Measurements from ENCODE around the gene ABHD8.
A peak's percentile ranks its signal among the peaks of the same experiment; 100 is the strongest.
"Not testable (repeated sequence)": the region's sequence is repeated elsewhere in the genome, so short reads cannot be mapped to it uniquely, and the experiment has no call there.

The ABHD8 gene

GRCh38 chr19:17319473-17320238, 16.4 kb upstream of the ABHD8 start:
- DNase-seq = no peak

DNA sequence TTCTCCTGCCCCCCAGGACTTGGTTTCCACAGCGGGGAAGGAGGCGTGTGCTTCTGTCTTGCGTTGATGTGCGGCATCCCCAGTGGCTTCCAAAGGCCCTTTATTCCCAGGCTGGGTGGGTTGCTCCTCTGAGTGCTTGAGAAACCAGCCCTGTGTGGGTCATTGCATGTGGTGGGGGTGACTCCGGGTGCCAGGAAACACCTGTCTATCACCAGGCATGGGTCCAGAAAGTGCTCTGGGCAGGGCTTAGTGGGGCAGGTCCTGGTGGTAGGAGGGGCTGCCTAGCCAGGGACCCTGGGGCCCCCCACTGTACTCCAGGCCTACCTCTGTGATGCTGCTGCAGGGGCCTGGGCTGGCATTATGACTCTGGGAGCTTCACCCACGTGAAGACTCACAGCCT, 15.7 kb upstream of the ABHD8 start:
- no peak for DNase-seq

DNA sequence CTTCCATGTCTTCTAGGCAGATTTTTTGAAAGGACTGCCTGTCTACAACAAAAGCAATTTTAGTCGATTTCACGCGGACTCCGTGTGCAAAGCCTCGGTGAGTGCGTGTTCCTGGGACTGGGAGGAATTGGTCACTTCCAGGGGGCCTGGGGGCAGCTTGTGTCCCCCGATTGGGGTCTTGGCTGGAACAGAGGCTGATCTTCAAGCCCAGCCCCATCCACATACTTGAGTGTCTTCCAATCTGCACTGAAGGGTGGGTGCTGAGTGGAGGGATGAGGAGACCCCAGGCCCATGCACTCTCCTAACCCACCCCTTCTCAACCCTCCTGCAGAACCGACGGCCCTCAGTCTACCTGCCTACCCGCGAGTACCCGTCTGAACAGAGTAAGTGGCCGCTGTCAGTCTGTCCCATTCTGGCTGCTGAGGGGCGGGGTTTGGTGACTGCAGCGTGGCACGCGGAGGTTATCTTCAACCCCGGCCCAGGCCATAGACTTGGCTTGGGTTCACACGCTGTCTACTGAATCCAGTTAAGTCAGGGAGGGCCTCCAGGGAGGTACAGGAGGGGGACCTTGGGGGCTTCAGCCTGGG, 10.9 kb upstream of the ABHD8 start:
- DNase-seq = no peak

DNA sequence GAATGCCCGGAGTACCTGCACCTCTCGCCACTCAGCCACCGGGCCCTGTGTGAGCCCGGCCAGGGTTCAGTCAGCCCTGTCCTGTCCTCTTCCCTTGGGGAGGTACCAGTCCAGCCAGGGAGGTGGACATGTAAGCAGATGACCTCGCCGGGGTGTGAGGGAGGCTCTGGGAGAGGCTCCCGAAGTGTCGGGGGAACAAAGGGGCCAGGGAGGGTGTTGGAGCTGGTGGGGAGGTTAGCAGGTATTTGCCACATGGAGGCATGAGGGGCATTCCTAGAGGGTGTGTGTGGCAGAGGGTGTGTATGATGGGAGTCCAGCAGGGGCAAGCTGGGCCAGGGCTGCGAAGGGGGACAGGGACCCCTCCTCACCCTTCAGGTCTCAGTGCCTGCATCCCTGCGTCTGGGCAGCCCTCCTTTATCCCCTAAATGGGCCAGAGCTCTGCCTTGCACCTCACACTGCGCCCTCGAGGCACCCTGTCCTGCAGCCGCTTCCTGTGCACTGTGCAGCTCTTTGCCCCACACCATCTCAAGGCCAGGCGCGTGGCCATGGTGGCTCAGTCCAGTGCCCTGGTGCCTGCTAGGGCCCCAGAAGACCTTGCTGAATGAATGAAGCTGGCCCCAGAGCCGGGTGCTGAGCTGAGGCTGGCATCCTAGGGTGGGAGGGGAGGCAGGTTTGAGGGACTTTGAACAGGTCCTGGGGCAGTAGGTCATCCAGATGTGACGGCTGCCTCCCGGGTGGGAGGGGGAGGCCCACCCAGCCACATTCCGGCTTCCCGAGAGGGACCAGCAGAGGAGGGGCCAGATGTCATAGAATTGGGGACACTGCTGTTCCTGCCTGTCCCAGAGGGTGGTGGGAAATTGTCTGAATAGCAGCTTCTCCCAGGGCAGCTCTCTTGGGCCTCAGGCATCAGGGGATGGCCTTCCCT, 9.2 kb upstream of the ABHD8 start:
- DNase-seq = no peak

GRCh38 chr19:17311455-17312188, 8.4 kb upstream of the ABHD8 start:
- DNase-seq = no peak

DNA sequence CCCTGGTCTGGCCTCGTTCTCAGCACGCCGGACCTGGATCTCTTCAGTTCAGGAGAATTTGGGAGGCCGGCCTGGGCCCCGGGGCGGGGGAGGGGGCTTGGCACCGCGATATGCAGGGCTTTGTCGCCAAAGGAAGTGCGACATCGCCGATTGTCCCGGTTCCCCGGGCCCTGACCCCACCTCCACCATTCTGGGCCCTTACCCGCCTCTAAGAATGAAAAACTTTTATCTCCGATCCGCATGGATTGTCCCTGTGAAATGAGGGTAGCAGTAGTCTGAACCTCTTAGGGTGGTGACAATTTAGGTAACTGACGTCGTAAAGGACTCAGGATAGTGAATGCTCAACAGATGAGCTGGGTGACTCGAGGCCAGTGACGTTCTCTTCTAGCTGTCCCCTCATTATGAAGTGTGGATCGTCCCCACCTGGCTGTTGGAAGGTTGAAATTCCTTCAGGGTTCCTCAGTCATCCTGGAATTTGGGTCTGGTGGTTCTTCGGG, 6.8 kb upstream of the ABHD8 start:
- no peak for DNase-seq

GRCh38 chr19:17309198-17309964, 6.2 kb upstream of the ABHD8 start, which contains the start of gene DDA1:
DDA1 (plus strand) TSS chr19:17309563; CDS start chr19:17309655, 92 bp downstream.
- DNase-seq = peak; percentile 97

GRCh38 chr19:17307876-17308377, 4.7 kb upstream of the ABHD8 start:
- DNase-seq = no peak

GRCh38 chr19:17306285-17306714, 3.1 kb upstream of the ABHD8 start:
- no peak for DNase-seq

DNA sequence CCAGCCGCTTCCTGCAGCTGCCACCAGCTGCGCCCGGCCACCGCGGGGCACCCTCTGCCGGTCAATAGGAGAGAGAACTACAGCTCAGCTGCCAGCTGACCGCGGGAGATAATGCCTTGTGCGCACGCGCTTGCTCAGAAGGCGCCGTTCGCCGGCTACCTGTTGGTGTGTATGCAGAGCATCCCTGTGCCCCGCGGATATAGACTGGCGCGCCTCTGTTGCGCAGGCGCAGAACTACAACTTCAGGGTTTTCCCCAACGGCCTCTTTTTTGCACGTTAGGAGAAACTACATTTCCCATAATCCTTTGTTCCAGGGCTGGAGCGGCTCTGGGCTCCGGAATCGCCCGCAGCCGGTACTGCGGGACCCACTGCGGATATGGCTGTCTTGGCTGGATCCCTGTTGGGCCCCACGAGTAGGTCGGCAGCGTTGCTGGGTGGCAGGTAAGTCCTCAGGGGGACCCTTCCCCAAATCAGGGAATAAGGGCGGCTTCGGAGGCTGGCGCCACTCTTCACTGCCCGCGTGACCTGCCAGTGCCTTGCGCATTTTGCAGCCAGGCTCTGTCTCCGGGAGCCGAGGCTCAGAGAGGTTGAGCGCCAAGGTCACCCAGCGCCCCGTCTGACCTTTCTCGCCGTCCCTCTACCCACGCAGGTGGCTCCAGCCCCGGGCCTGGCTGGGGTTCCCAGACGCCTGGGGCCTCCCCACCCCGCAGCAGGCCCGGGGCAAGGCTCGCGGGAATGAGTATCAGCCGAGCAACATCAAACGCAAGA, 2.5 kb upstream of the ABHD8 start, which contains the start of gene MRPL34:
MRPL34 (plus strand) TSS at position 356 of the 768 bp plus-strand sequence; CDS start at position 377, 21 bp downstream.
- peak; percentile 99 for DNase-seq

- DNase-seq = no peak
Measured at GRCh38 chr19:17305216-17305516, 1.9 kb upstream of the ABHD8 start.

DNA sequence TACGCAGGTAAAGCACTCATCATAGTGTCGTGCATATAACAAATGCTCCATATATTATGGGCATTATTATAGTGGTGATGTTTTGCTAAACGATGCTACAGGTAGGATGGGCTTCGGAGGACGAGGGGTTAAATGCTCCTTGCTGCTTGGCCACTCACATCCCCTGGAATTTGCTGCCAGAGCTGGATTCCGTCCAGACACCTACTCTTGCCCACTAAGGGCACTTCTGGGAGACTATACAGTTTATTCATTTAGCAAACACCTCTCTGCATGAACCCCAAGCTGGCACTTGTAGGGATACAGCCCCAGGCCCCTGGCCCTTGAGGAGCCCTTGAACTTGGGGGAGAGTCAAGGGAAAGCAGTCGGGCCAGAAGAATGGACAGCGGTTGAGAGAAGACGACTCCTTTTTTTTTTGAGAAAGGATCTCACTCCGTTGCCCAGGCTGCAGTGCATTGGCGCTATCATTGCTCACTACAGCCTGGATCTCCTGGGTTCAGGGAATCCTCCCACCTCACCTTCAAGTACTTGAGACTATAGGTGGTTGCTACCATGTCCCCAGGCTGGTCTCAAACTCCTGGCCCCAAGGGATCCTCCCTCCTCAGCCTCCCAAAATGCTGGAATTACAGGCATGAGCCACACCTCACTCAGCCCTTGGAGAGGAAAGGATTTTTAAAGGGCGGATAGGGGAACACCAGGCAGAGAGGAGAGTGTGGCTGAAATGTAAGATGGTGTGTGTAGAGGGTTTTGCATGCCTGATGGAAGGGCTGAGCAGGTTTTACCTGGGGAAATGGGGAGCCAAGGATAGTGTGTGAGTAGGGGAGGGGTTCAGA, 1.4 kb upstream of the ABHD8 start:
- DNase-seq = peak; percentile 51

DNA sequence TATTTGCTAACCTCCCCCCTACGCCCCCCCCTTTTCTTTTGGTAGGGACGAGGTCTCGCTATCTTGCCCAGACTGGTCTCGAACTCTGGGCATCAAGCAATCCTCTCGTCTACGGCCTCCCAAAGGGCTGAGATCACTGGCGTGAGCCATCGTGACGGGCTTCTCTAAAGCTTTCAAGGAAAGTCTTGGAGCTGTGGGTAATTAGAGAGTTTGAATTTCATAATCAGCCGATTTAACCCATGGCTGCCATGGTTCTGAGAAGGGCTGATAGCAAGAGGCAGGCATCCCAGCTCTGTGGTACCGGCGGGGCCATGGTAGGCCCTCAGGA, 679 bp upstream of the ABHD8 start:
- DNase-seq = no peak

DNA sequence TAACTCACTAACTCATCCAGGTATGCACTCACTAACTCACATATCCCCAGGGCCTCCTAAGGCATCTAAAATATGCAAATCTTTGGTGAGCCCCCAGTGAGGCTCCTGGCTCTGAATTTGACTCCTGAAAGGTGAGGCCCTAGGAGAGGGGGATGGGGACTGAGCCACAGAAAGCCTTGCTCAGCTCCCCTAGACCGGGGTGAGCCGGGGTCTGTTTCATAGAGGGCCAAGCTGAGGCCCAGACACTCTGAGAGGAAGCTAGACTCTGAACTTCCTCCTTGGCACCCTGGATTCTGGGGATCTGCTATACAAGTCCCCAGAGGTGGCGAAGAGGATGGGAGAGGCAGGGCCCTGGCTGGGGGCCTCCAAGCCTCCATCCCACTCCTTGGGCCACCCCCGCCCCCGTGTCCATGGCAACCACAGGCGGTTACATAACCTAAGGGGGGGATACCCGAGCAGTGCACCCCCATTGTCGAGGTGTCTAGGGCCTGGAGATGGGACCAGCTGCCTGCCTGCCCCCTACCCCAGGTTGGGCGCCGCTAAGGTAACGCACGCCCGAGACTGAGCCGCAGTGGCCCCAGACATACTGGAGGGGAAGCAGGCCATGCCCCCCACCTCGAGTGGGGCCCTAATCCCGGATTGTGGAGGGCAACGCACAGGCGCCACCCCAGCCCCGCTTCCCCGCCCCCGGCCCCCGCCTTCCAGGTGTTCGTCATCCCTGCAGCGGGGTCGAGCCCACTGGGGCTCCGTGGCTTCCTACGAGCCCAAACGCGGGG, 646 bp downstream of the ABHD8 start:
- DNase-seq = no peak

- no peak for DNase-seq
Measured at GRCh38 chr19:17300992-17301619, 2.1 kb downstream of the ABHD8 start.

- DNase-seq = no peak
Measured at GRCh38 chr19:17296976-17297375, 6.2 kb downstream of the ABHD8 start.

DNA sequence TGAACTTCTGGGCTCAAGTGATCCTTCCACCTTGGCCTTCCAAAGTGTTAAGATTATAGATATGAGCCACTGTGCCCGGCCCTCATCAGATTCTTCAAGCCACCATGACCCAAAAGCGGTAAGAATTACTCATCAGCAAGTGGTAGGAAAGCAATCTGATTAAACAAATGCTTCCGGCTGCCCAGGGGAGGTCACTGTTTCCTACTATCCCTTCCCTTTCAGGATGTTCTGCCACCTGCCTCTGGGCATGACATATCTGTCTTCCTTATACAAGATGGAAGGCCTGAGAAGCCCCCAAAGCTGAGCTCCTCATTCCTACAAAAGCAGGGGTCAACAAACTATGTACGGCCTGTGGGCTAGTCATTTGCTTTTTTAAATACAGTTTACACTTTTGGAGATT, 7.0 kb downstream of the ABHD8 start:
- DNase-seq = no peak

- DNase-seq = not testable (repeated sequence)
Measured at GRCh38 chr19:17295551-17295950, 7.7 kb downstream of the ABHD8 start.
